ENCODE measurements around the gene ZNF813.
"Not testable (repeated sequence)": the region's sequence is repeated elsewhere in the genome, so short reads cannot be mapped to it uniquely, and the experiment has no call there.

DNA sequence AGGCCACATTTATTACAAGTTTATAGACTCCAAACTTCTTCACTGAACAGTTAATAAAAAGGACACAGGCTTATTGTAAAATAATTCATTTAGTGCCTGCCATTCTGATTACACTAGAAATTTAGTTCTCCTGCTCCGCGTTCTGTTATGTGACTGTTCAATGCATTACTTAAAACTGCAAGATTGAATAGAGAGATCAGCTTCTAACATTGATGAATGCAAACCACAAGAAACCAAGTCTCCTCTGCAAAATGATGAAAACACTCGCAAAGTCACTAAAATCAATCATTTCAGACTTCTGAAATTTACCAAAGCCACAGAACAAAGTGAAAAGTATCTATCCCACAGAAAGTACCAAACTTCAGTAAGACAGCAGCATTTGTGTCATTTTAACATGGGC lies 47.5 kb downstream of the ZNF813 start:
- TF ChIP-seq, protein P1, sequence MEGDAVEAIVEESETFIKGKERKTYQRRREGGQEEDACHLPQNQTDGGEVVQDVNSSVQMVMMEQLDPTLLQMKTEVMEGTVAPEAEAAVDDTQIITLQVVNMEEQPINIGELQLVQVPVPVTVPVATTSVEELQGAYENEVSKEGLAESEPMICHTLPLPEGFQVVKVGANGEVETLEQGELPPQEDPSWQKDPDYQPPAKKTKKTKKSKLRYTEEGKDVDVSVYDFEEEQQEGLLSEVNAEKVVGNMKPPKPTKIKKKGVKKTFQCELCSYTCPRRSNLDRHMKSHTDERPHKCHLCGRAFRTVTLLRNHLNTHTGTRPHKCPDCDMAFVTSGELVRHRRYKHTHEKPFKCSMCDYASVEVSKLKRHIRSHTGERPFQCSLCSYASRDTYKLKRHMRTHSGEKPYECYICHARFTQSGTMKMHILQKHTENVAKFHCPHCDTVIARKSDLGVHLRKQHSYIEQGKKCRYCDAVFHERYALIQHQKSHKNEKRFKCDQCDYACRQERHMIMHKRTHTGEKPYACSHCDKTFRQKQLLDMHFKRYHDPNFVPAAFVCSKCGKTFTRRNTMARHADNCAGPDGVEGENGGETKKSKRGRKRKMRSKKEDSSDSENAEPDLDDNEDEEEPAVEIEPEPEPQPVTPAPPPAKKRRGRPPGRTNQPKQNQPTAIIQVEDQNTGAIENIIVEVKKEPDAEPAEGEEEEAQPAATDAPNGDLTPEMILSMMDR (conservative IDR thresholded peaks at IDR 0.05): not testable (repeated sequence)
- TF ChIP-seq EZH2 (IDR thresholded peaks at IDR 0.05; ENCODE audit: low read depth): not testable (repeated sequence)

All from PC-9 (cell line).